H9 (cell line): ENCODE results near the gene TRAF6. TPM values are rescaled to one million over a fixed set of nuclear protein-coding genes. Genes with fewer than 3 reads are reported as not detected.

Experiments
- DNase-seq: peaks from one replicate; pipeline ENCODE4 v3.0.0-alpha.2; 2017
- H2AFZ ChIP-seq: one replicate; pipeline ENCODE4 v1.6.1; 2013; ENCODE audit warnings: mild to moderate bottlenecking, low read length, control low read depth, moderate library complexity
- H2AK5ac ChIP-seq: 2 replicates; pipeline ENCODE4 v1.6.1; 2013; ENCODE audit warnings: low read length, control low read depth, mixed read lengths; ENCODE audit not compliant: insufficient read length
- H2BK120ac ChIP-seq: one replicate; pipeline ENCODE4 v1.6.1; 2013; ENCODE audit warnings: low read depth, mild to moderate bottlenecking, low read length, control low read depth, inconsistent platforms; ENCODE audit not compliant: poor library complexity, severe bottlenecking
- H2BK12ac ChIP-seq: 2 replicates; pipeline ENCODE4 v1.6.1; 2013; ENCODE audit warnings: low read length, control low read depth, mixed read lengths, low read depth; ENCODE audit not compliant: insufficient read length
- H2BK15ac ChIP-seq: 2 replicates; pipeline ENCODE4 v1.6.1; 2013; ENCODE audit warnings: low read depth, low read length, control low read depth
- H2BK20ac ChIP-seq: one replicate; pipeline ENCODE4 v1.6.1; 2013; ENCODE audit warnings: low read depth, mild to moderate bottlenecking, low read length, control low read depth, inconsistent platforms; ENCODE audit not compliant: poor library complexity, severe bottlenecking
- H2BK5ac ChIP-seq: 2 replicates; pipeline ENCODE4 v1.6.1; 2013; ENCODE audit warnings: low read length, control low read depth, mixed read lengths; ENCODE audit not compliant: insufficient read length
- H3K14ac ChIP-seq: 2 replicates; pipeline ENCODE4 v1.6.1; 2013; ENCODE audit warnings: low read length, control low read depth; ENCODE audit not compliant: insufficient read depth
- H3K18ac ChIP-seq: 2 replicates; pipeline ENCODE4 v1.6.1; 2013; ENCODE audit warnings: low read depth, mild to moderate bottlenecking, mixed read lengths, low read length, control low read depth; ENCODE audit not compliant: insufficient read length
- H3K23ac ChIP-seq: 2 replicates; pipeline ENCODE4 v1.6.1; 2013; ENCODE audit warnings: low read length, control low read depth, mixed read lengths, low read depth; ENCODE audit not compliant: insufficient read length
- H3K23me2 ChIP-seq: 2 replicates; pipeline ENCODE4 v1.6.1; 2013; ENCODE audit warnings: low read depth, mild to moderate bottlenecking, mixed read lengths, low read length, control low read depth; ENCODE audit not compliant: insufficient read length, poor library complexity, severe bottlenecking
- H3K27ac ChIP-seq: 2 replicates; pipeline ENCODE4 v1.5.1; 2013; ENCODE audit warnings: low read length, control low read depth, mixed read lengths, low read depth; ENCODE audit not compliant: insufficient read length
- H3K27me3 ChIP-seq: 2 replicates; pipeline ENCODE4 v1.6.1; 2013; ENCODE audit warnings: low read length, control low read depth, inconsistent platforms; ENCODE audit not compliant: insufficient read depth
- H3K4ac ChIP-seq: 2 replicates; pipeline ENCODE4 v1.6.1; 2013; ENCODE audit warnings: low read depth, mild to moderate bottlenecking, control low read depth, inconsistent platforms, low read length, moderate library complexity
- H3K4me1 ChIP-seq: 2 replicates; pipeline ENCODE4 v1.6.1; 2013; ENCODE audit warnings: low read length, control low read depth, inconsistent platforms; ENCODE audit not compliant: insufficient read depth
- H3K4me2 ChIP-seq: 2 replicates; pipeline ENCODE4 v1.6.1; 2013; ENCODE audit warnings: low read length, control low read depth, mixed read lengths; ENCODE audit not compliant: insufficient read length, insufficient read depth
- H3K56ac ChIP-seq: 2 replicates; pipeline ENCODE4 v1.6.1; 2013; ENCODE audit warnings: low read depth, mild to moderate bottlenecking, mixed read lengths, low read length, control low read depth; ENCODE audit not compliant: insufficient read length
- H3K79me1 ChIP-seq: 2 replicates; pipeline ENCODE4 v1.6.1; 2013; ENCODE audit warnings: low read depth, mild to moderate bottlenecking, moderate library complexity, low read length, control low read depth, inconsistent platforms; ENCODE audit not compliant: insufficient read depth, poor library complexity, severe bottlenecking
- H3K79me2 ChIP-seq: 2 replicates; pipeline ENCODE4 v1.6.1; 2013; ENCODE audit warnings: low read length, control low read depth, inconsistent platforms; ENCODE audit not compliant: insufficient read depth
- H3K9ac ChIP-seq: 2 replicates; pipeline ENCODE4 v1.6.1; 2013; ENCODE audit warnings: low read length, control low read depth, mixed read lengths; ENCODE audit not compliant: insufficient read length; ENCODE audit errors: extremely low read depth
- H3K9me3 ChIP-seq: one replicate; pipeline ENCODE4 v1.6.1; 2013; ENCODE audit warnings: low read depth, low read length, inconsistent platforms; ENCODE audit not compliant: control insufficient read depth
- H3T11ph ChIP-seq: one replicate; pipeline ENCODE4 v1.6.1; 2013; ENCODE audit warnings: mild to moderate bottlenecking, low read length, control low read depth, inconsistent platforms
- H4K20me1 ChIP-seq: one replicate; pipeline ENCODE4 v1.6.1; 2013; ENCODE audit not compliant: control insufficient read depth, insufficient read length, insufficient read depth
- H4K5ac ChIP-seq: 2 replicates; pipeline ENCODE4 v1.6.1; 2013; ENCODE audit warnings: low read depth, mild to moderate bottlenecking, mixed read lengths, low read length, control low read depth; ENCODE audit not compliant: insufficient read length
- H4K8ac ChIP-seq: replicated peaks from 2 replicates; pipeline ENCODE4 v1.6.1; 2013; ENCODE audit warnings: low read length, control low read depth, mixed read lengths, low read depth; ENCODE audit not compliant: insufficient read length
- H4K91ac ChIP-seq: 2 replicates; pipeline ENCODE4 v1.6.1; 2013; ENCODE audit warnings: low read depth, mild to moderate bottlenecking, moderate library complexity, mixed read lengths, low read length, control low read depth; ENCODE audit not compliant: insufficient read length
- H3K27ac Mint-ChIP-seq, 3 experiments: 2 replicates in 2 of 3; 3 replicates in 1 of 3; pipeline ENCODE4 v1.8.0; 2020 to 2021; ENCODE audit warnings: mixed read lengths in 3 of 3, mild to moderate bottlenecking in 1 of 3, moderate library complexity in 1 of 3
- H3K27me3 Mint-ChIP-seq: 2 replicates; pipeline ENCODE4 v1.8.0; 2021; ENCODE audit warnings: low read depth, mild to moderate bottlenecking, moderate library complexity, mixed read lengths
- H3K36me3 Mint-ChIP-seq, 3 experiments: 2 replicates in 2 of 3; 3 replicates in 1 of 3; pipeline ENCODE4 v1.8.0; 2020 to 2021; ENCODE audit warnings: low read depth in 3 of 3, mixed read lengths in 3 of 3; ENCODE audit not compliant: insufficient read depth in 1 of 3
- H3K4me1 Mint-ChIP-seq, 2 experiments: 2 replicates each; pipeline ENCODE4 v1.8.0; 2020; ENCODE audit warnings: mixed read lengths in 2 of 2
- H3K4me3 Mint-ChIP-seq, 2 experiments: 2 replicates in 1 of 2; 3 replicates in 1 of 2; pipeline ENCODE4 v1.8.0; 2020 to 2021; ENCODE audit warnings: mild to moderate bottlenecking in 2 of 2, mixed read lengths in 2 of 2, moderate library complexity in 1 of 2
- H3K9me3 Mint-ChIP-seq, 2 experiments: 2 replicates in 1 of 2; 3 replicates in 1 of 2; pipeline ENCODE4 v1.8.0; 2020; ENCODE audit warnings: mild to moderate bottlenecking in 2 of 2, mixed read lengths in 2 of 2, moderate library complexity in 1 of 2
- WGBS: extraction: QIAGEN DNeasy Blood & Tissue Kit; methylation state at CpG from one replicate; pipeline ENCODE4 v1.1.7; 2013; ENCODE audit warnings: missing lambda C conversion rate, low lambda C conversion rate, mixed read lengths; ENCODE audit not compliant: insufficient read length; ENCODE audit errors: extremely low coverage; 5-methylcytosine and 5-hydroxymethylcytosine counted together
- total RNA-seq: library from RNA; stranded (reverse); gene quantifications from 2 replicates; pipeline ENCODE4 v1.2.1, GENCODE V29; 2021
- TF ChIP-seq, protein P1 (sequence below): fragments of 200-600 bp; sonication (generic); conservative IDR thresholded peaks from 3 replicates; pipeline ENCODE4 v1.8.0; 2021; ENCODE audit warnings: antibody characterized with exemption, mild to moderate bottlenecking

Gene TRAF6
- total RNA-seq, 1 experiment from 2014 or later: 9.9 TPM

DNA sequence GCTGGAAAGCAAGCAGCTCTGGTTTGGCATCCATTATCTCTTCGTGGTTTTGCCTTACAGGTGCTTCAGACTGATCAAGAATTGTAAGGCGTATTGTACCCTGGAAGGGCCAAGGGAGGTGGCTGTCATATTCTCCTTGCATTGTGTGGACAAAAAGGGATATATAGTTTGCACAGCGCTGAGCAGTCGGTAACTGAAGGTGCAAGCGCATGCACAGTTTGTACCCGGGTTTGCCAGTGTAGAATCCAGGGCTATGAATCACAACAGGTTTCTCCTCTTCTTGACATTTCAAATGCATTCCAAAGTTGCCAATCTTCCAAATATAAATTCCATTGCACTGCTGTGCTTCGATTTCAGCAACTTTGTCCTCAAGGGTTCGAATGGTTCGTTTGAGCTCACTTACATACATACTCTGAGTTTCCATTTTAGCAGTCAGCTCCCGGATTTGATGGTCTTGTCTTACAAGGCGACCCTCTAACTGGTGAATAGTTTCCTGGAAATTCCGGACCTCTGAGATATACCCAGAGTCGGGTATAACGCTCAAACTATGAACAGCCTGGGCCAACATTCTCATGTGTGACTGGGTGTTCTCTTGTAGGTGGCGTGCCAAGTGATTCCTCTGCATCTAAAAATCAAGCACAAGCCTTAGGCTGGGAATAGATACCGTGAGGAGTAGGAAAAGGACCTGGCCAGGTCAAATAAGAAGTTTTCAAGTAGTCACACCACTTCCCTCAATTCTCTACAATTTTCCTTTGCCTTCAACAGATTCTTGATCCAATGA is 19.9 kb downstream of the TRAF6 start:
- Histone ChIP-seq H3K27me3 (no peaks in the 10 kb centered on the region; the same call in 1 of the 2 replicates), H3K9ac (no peak overlapping the region), H2AFZ (no peak overlapping the region), H2BK120ac (no peak overlapping the region), H3K56ac (no peak overlapping the region), H4K8ac (no peak overlapping the region), H3K9me3 (no peaks in the 10 kb centered on the region), H3K27ac (no peak overlapping the region), H4K5ac (no peak overlapping the region), H2BK15ac (no peak overlapping the region), H3K79me1 (no peaks in the 10 kb centered on the region), H3K4me2 (no peak overlapping the region), H4K91ac (no peak overlapping the region), H3K18ac (no peak overlapping the region), H2BK5ac (no peak overlapping the region), H3K79me2 (no peaks in the 10 kb centered on the region), H4K20me1 (no peaks in the 10 kb centered on the region), H3K4me1 (no peaks in the 10 kb centered on the region), H3K23me2 (no peaks in the 10 kb centered on the region), H3K4ac (no peak overlapping the region), H2BK20ac (no peak overlapping the region), H3K23ac (no peak overlapping the region), H3T11ph (no peak overlapping the region), H3K14ac (no peak overlapping the region), H2AK5ac (no peak overlapping the region), H2BK12ac (no peak overlapping the region)
- no CpG with 5 or more reads among the region's 16 CpGs for WGBS
- Mint-ChIP-seq H3K9me3 (no peaks in the 10 kb centered on the region), H3K27ac (no peak overlapping the region; a peak in 1 of 7 replicates), H3K27me3 (no peaks in the 10 kb centered on the region), H3K36me3 (peaks cover 4 to 37% (median 36%) of the 10 kb centered on the region in 3 experiments; a peak in 5 of 7 replicates), H3K4me1 (no peaks in the 10 kb centered on the region), H3K4me3 (no peak overlapping the region)
- TF ChIP-seq, protein P1, sequence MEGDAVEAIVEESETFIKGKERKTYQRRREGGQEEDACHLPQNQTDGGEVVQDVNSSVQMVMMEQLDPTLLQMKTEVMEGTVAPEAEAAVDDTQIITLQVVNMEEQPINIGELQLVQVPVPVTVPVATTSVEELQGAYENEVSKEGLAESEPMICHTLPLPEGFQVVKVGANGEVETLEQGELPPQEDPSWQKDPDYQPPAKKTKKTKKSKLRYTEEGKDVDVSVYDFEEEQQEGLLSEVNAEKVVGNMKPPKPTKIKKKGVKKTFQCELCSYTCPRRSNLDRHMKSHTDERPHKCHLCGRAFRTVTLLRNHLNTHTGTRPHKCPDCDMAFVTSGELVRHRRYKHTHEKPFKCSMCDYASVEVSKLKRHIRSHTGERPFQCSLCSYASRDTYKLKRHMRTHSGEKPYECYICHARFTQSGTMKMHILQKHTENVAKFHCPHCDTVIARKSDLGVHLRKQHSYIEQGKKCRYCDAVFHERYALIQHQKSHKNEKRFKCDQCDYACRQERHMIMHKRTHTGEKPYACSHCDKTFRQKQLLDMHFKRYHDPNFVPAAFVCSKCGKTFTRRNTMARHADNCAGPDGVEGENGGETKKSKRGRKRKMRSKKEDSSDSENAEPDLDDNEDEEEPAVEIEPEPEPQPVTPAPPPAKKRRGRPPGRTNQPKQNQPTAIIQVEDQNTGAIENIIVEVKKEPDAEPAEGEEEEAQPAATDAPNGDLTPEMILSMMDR: no peak
- DNase-seq: no peak
